ENCODE data around the gene AFF3. TPM values are rescaled to one million over a fixed set of nuclear protein-coding genes. Genes with fewer than 3 reads are reported as not detected.

The AFF3 gene
- total RNA-seq, 4 donors from 2014 or later: 5.3 to 216 (median 12.5) TPM

DNA sequence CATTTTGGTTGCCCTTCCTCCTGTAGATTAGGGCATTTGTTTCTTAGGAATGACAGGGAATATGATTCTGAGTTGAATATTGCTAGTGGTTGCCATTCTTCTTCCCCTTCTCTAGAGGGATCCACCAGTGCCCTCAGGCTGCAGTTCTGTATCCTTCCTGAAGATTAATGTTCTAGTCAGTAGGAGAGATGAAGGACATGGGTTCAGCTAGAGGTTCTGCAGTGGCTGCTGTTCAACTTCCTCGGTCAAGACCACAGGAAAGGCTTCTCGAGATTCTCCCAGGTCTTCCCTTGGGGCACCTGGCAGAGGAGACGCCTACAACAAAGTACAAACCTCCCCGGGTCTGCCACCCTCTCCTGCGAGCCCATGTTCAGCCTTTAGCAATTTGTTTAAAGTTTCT is 325.5 kb downstream of the AFF3 start:
- H3K27me3 ChIP-seq: no peaks in the 10 kb centered on the region
- H3K4me3 ChIP-seq: no peak overlapping the region
- H3K4me1 ChIP-seq: no peaks in the 10 kb centered on the region
- DNase-seq: no peak
- TF ChIP-seq, protein P1, sequence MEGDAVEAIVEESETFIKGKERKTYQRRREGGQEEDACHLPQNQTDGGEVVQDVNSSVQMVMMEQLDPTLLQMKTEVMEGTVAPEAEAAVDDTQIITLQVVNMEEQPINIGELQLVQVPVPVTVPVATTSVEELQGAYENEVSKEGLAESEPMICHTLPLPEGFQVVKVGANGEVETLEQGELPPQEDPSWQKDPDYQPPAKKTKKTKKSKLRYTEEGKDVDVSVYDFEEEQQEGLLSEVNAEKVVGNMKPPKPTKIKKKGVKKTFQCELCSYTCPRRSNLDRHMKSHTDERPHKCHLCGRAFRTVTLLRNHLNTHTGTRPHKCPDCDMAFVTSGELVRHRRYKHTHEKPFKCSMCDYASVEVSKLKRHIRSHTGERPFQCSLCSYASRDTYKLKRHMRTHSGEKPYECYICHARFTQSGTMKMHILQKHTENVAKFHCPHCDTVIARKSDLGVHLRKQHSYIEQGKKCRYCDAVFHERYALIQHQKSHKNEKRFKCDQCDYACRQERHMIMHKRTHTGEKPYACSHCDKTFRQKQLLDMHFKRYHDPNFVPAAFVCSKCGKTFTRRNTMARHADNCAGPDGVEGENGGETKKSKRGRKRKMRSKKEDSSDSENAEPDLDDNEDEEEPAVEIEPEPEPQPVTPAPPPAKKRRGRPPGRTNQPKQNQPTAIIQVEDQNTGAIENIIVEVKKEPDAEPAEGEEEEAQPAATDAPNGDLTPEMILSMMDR (IDR thresholded peaks at IDR 0.05): no peak
- no peak for TF ChIP-seq POLR2A (IDR thresholded peaks at IDR 0.05)
- H3K9me3 ChIP-seq: no peaks in the 10 kb centered on the region
- H3K27ac ChIP-seq: no peak overlapping the region
- no peaks in the 10 kb centered on the region for H3K36me3 ChIP-seq

DNA sequence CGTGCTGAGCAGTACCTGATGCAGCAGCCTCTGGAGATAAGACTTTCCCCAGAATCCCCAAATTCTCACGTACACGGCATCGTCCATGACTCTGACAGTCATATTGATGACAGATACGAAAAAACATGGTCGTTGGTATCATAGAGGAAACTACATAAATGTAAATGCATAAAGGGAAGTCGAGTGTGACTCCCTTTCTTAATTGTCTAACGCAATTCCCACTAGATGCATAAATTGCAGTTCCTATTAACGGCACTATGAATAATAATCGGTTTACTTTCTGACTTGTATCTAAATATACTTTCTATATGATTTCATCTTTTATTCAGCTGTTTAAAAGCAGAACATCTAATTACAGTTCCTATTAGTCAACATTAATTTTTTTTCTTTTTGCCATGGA is 330.0 kb downstream of the AFF3 start:
- Histone ChIP-seq H3K4me1 (no peaks in the 10 kb centered on the region), H3K9me3 (no peaks in the 10 kb centered on the region), H3K27ac (no peak overlapping the region), H3K36me3 (no peaks in the 10 kb centered on the region), H3K27me3 (no peaks in the 10 kb centered on the region), H3K4me3 (no peak overlapping the region)
- DNase-seq: no peak
- TF ChIP-seq, protein P1 (IDR thresholded peaks at IDR 0.05): no peak

DNA sequence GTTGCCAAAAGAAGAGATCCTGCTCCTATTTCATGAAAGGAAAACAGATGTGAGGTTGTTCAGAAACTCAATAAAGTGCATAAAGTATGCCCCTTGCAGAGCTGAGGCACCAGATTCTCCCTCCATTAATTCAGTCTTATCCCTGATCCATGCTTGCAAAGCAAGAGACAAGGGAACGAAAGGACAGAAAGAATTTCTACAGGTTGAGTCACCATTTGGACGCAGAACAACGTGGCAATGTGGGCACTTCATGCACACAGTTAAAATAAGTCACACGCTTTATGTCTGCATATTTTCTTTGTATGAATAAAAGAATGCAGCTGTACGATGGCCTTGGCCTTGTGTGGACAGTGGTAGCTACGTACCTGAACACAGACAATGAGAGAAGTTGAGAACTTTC is 330.8 kb downstream of the AFF3 start:
- no peaks in the 10 kb centered on the region for H3K27me3 ChIP-seq
- TF ChIP-seq POLR2A (IDR thresholded peaks at IDR 0.05): no peak
- TF ChIP-seq, protein P1 (IDR thresholded peaks at IDR 0.05): no peak
- no peaks in the 10 kb centered on the region for H3K9me3 ChIP-seq
- no peaks in the 10 kb centered on the region for H3K4me1 ChIP-seq
- no peak overlapping the region for H3K27ac ChIP-seq
- no peak overlapping the region for H3K4me3 ChIP-seq
- no peak for DNase-seq
- no peaks in the 10 kb centered on the region for H3K36me3 ChIP-seq

DNA sequence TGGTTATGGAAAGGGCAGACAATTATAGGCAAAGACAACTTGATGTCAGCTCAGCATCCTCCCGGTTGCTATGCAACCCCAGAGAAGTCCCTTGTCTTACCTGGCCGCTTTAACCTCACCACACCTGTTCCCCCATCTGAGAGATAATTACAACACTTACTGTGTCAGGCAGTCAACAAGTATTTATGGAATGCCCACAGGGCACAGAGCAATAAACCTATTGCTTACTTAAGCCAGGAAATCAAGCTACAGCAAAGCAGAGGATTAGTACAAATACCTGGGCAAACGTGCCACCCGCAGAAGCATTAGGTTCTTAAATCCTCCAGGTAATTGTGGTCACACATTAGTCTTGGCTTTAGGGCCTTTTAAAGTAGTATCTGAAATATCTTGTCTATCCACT is 332.2 kb downstream of the AFF3 start:
- Histone ChIP-seq H3K27me3 (no peaks in the 10 kb centered on the region), H3K4me1 (no peaks in the 10 kb centered on the region), H3K4me3 (no peak overlapping the region), H3K36me3 (no peaks in the 10 kb centered on the region), H3K27ac (no peak overlapping the region), H3K9me3 (no peaks in the 10 kb centered on the region)
- DNase-seq: no peak
- TF ChIP-seq, protein P1 (IDR thresholded peaks at IDR 0.05): no peak
- no peak for TF ChIP-seq POLR2A (IDR thresholded peaks at IDR 0.05)

DNA sequence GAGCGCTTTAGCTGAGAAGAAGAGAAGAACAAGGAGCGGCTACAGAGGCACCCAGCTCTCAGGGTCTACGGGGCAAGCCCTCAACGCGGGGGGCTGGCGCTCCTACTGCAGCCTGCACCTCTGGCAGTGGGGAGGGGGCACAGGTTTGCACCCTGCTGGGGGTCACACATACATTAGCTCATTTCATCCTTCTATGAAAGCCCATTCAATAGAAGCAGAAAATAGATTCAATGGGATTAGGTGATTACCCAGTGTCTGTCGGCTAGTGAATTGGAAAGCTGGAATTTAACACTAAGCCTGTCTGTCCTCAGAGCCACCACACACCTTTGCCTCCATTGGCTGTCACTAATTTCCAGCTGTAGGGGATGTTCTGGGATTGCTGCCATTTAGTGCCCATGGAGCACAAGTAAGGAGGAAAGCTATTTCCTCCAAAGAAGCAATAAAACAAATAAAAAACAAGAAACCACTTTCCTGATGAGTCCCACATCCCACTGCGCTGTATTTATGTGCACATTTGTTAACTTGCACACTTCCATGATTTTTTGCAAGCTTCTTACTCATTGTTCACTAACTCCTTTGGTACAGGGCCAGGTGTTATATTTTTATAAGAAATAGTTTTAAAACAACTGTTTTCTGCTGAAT is 333.0 kb downstream of the AFF3 start:
- no peak overlapping the region for H3K27ac ChIP-seq
- H3K4me3 ChIP-seq: no peak overlapping the region
- no peaks in the 10 kb centered on the region for H3K9me3 ChIP-seq
- no peaks in the 10 kb centered on the region for H3K27me3 ChIP-seq
- H3K4me1 ChIP-seq: no peaks in the 10 kb centered on the region
- H3K36me3 ChIP-seq: no peaks in the 10 kb centered on the region
- TF ChIP-seq, protein P1 (IDR thresholded peaks at IDR 0.05): no peak
- no peak for TF ChIP-seq POLR2A (IDR thresholded peaks at IDR 0.05)
- DNase-seq: no peak
